ENCODE data around the gene DCAF5. TPM values are rescaled to one million over a fixed set of nuclear protein-coding genes. Genes with fewer than 3 reads are reported as not detected.

The DCAF5 gene
- total RNA-seq, 1 donor from 2014 or later: 54.0 TPM

GRCh38 chr14:69004731-69005431 lies 148.0 kb downstream of the DCAF5 start:
- DNase-seq (ENCODE audit: missing footprints): no peak
- intact Hi-C loops (cut with DNase I): no loop called here
- ATAC-seq: no peak

GRCh38 chr14:69003626-69004025 lies 149.3 kb downstream of the DCAF5 start:
- DNase-seq (ENCODE audit: missing footprints) (no peak), ATAC-seq (no peak)
- intact Hi-C loops (cut with DNase I): loop anchor here (2.0 kb wide), 1 partner anchor 141 kb away; no protein-coding TSS in a partner anchor

- DNase-seq (ENCODE audit: missing footprints): no peak
Measured at GRCh38 chr14:69002069-69002468, 150.8 kb downstream of the DCAF5 start.

GRCh38 chr14:69001375-69001774 lies 151.5 kb downstream of the DCAF5 start:
- intact Hi-C loops (cut with DNase I): no loop called here
- DNase-seq (ENCODE audit: missing footprints): no peak
- ATAC-seq: no peak

More at GRCh38 chr14:69002069-69002468, 150.8 kb downstream of the DCAF5 start:
- intact Hi-C loops (cut with DNase I): loop anchor here (1.0 to 2.0 kb wide), 2 partner anchors 91 to 139 kb away; no protein-coding TSS in a partner anchor
- peak; percentile 90 for ATAC-seq

Other genes with a start within 250 kb of the DCAF5 start
- 136 TPM for gene ACTN1, start 173.8 kb downstream of the DCAF5 start, total RNA-seq
- gene EXD2, start 38.4 kb upstream of the DCAF5 start, total RNA-seq: 17.0 TPM
- gene GALNT16, start 107.0 kb upstream of the DCAF5 start, total RNA-seq: 94.9 TPM
- gene ERH, start 245.2 kb upstream of the DCAF5 start, total RNA-seq: 110 TPM
- 18.0 TPM for gene SLC39A9, start 245.6 kb upstream of the DCAF5 start, total RNA-seq

Data from Right ventricle myocardium inferior (tissue), 1 donor.